DOHH2 (cell line): ENCODE data around the gene SERINC1.

Experiments
- H3F3A ChIP-seq: fragments of 200-600 bp; sonication (generic), shearing (Covaris generic); 2 replicates; pipeline ENCODE4 v1.6.0; 2016; ENCODE audit warnings: antibody characterized with exemption, mild to moderate bottlenecking; ENCODE audit not compliant: control insufficient read depth, insufficient read depth
- H3K27ac ChIP-seq: fragments of 200-600 bp; sonication (generic); 2 replicates; pipeline ENCODE4 v1.5.1; 2014; ENCODE audit warnings: low read depth, mild to moderate bottlenecking, low read length, moderate library complexity
- H3K27me3 ChIP-seq: fragments of 200-600 bp; sonication (generic); 2 replicates; pipeline ENCODE4 v1.6.1; 2014; ENCODE audit warnings: mild to moderate bottlenecking, low read length, mixed read lengths; ENCODE audit not compliant: control insufficient read depth
- H3K36me3 ChIP-seq: fragments of 200-600 bp; sonication (generic); 2 replicates; pipeline ENCODE4 v1.6.1; 2014; ENCODE audit warnings: mild to moderate bottlenecking, low read length, moderate library complexity, mixed read lengths; ENCODE audit not compliant: control insufficient read depth
- H3K4me1 ChIP-seq: fragments of 200-600 bp; sonication (generic); 2 replicates; pipeline ENCODE4 v1.6.1; 2014; ENCODE audit warnings: mild to moderate bottlenecking, low read length, mixed read lengths; ENCODE audit not compliant: control insufficient read depth
- H3K4me2 ChIP-seq: fragments of 200-600 bp; sonication (generic); 2 replicates; pipeline ENCODE4 v1.6.0; 2014; ENCODE audit warnings: mild to moderate bottlenecking, low read length, moderate library complexity
- H3K4me3 ChIP-seq: fragments of 200-600 bp; sonication (generic); 2 replicates; pipeline ENCODE4 v1.5.1; 2014; ENCODE audit warnings: mild to moderate bottlenecking, low read length, mixed read lengths
- H3K79me2 ChIP-seq: fragments of 200-600 bp; sonication (generic); 2 replicates; pipeline ENCODE4 v1.6.1; 2014; ENCODE audit warnings: mild to moderate bottlenecking, low read length, mixed read lengths; ENCODE audit not compliant: control insufficient read depth
- H3K9me2 ChIP-seq: fragments of 200-600 bp; sonication (generic); replicated peaks from 2 replicates; pipeline ENCODE4 v1.6.1; 2014; ENCODE audit warnings: mild to moderate bottlenecking, low read length, mixed read lengths; ENCODE audit not compliant: control insufficient read depth
- H3K9me3 ChIP-seq: fragments of 200-600 bp; sonication (generic); 2 replicates; pipeline ENCODE4 v1.6.1; 2014; ENCODE audit warnings: antibody characterized with exemption, low read length, mixed read lengths; ENCODE audit not compliant: control insufficient read depth, insufficient read depth
- H4K20me1 ChIP-seq: fragments of 200-600 bp; sonication (generic); 2 replicates; pipeline ENCODE4 v1.6.0; 2014; ENCODE audit warnings: low read depth, mild to moderate bottlenecking, antibody characterized with exemption, low read length, moderate library complexity; ENCODE audit not compliant: control insufficient read depth, insufficient read depth
- EZH2phosphoT487 ChIP-seq: fragments of 200-600 bp; sonication (generic); IDR thresholded peaks from 2 replicates; pipeline ENCODE4 v1.6.1; 2017; ENCODE audit warnings: borderline replicate concordance, mild to moderate bottlenecking, antibody characterized with exemption, low read length, moderate library complexity, mixed read lengths
- TF ChIP-seq, protein P1 (sequence below): fragments of 200-600 bp; sonication (generic); IDR thresholded peaks from one replicate; pipeline ENCODE4 v1.5.1; 2014; ENCODE audit warnings: antibody characterized with exemption, mild to moderate bottlenecking, low read depth, low read length; ENCODE audit not compliant: poor library complexity, severe bottlenecking

SERINC1 gene

DNA sequence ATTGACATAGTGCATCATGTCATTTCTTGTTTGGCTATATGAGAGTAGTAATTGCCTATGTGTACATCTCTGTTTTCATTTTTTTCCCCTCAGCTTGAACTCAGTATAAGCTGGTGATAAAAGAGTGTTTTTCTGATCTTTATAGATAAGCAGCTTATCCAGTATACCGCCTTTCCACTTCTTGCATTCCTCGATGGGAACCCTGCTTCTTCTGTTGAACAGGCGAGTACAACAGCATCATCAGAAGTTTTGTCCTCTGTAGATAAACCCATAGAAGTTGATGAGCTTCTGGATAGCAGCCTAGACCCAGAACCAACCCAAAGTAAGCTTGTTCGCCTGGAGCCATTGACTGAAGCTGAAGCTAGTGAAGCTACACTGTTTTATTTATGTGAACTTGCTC, 39.8 kb downstream of the SERINC1 start:
- Histone ChIP-seq H4K20me1 (no peaks in the 10 kb centered on the region), H3K4me3 (no peak overlapping the region), H3K36me3 (peaks cover 83% of the 10 kb centered on the region), H3F3A (no peaks in the 10 kb centered on the region), H3K27ac (no peak overlapping the region), H3K4me1 (no peaks in the 10 kb centered on the region), H3K27me3 (no peaks in the 10 kb centered on the region), H3K9me3 (peaks cover 4% of the 10 kb centered on the region; the same call in 1 of the 2 replicates), H3K4me2 (no peak overlapping the region), H3K9me2 (no peaks in the 10 kb centered on the region; the same call in 1 of the 2 replicates), H3K79me2 (no peaks in the 10 kb centered on the region)
- TF ChIP-seq EZH2phosphoT487, result no peak
- TF ChIP-seq, protein P1, sequence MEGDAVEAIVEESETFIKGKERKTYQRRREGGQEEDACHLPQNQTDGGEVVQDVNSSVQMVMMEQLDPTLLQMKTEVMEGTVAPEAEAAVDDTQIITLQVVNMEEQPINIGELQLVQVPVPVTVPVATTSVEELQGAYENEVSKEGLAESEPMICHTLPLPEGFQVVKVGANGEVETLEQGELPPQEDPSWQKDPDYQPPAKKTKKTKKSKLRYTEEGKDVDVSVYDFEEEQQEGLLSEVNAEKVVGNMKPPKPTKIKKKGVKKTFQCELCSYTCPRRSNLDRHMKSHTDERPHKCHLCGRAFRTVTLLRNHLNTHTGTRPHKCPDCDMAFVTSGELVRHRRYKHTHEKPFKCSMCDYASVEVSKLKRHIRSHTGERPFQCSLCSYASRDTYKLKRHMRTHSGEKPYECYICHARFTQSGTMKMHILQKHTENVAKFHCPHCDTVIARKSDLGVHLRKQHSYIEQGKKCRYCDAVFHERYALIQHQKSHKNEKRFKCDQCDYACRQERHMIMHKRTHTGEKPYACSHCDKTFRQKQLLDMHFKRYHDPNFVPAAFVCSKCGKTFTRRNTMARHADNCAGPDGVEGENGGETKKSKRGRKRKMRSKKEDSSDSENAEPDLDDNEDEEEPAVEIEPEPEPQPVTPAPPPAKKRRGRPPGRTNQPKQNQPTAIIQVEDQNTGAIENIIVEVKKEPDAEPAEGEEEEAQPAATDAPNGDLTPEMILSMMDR, result no peak

DNA sequence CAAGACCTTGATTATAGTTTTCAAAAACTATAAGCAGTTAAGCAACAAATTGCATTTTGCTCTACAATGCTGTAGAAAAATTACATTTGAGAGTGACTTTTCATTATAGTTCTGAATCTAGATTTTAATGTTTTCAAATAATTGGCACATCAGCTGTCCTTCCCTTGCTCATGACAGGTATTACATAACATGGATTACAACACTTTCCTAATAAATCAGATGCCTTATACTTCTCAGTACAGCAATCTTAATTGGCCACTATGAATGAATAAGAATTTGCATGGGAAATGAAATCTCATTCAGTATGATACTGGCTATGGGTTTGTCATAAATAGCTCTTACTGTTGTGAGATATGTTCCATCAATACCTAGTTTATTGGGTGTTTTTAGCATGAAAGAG, 42.3 kb downstream of the SERINC1 start:
- TF ChIP-seq, protein P1, result no peak
- no peak for TF ChIP-seq EZH2phosphoT487
- no peaks in the 10 kb centered on the region for H3K9me3 ChIP-seq
- no peaks in the 10 kb centered on the region for H3K27me3 ChIP-seq
- H3K36me3 ChIP-seq, result peaks cover 91% of the 10 kb centered on the region
- no peaks in the 10 kb centered on the region for H3K9me2 ChIP-seq
- H4K20me1 ChIP-seq, result no peaks in the 10 kb centered on the region
- H3K79me2 ChIP-seq, result no peaks in the 10 kb centered on the region
- no peaks in the 10 kb centered on the region for H3F3A ChIP-seq
- no peaks in the 10 kb centered on the region for H3K4me1 ChIP-seq
- no peak overlapping the region for H3K27ac ChIP-seq
- no peak overlapping the region for H3K4me3 ChIP-seq
- H3K4me2 ChIP-seq, result no peak overlapping the region

DNA sequence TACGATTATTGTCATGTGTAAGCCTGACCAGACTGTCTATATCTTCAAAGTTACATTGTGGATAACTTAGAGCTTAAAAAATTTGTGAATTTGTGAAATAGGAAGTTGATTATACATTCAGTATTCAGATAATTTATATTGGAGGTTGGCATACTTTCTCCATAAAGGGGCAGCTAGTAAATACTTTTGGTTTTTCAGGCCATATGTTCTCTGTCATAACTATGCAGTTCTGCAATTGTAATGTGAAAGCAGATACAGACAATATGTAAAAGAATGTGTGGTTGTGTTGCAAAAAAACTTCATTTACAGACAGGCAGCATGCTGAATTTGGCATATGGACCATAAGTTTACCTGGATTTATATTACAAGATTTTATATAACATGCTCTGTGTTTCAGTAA, 42.8 kb downstream of the SERINC1 start:
- Histone ChIP-seq H3K79me2 (no peaks in the 10 kb centered on the region), H3K27ac (no peak overlapping the region), H3K4me2 (no peak overlapping the region), H3K4me1 (no peaks in the 10 kb centered on the region), H3K9me3 (no peaks in the 10 kb centered on the region), H3K4me3 (no peak overlapping the region), H3F3A (no peaks in the 10 kb centered on the region), H3K36me3 (peaks cover 90% of the 10 kb centered on the region), H3K9me2 (no peaks in the 10 kb centered on the region), H4K20me1 (no peaks in the 10 kb centered on the region), H3K27me3 (no peaks in the 10 kb centered on the region)
- no peak for TF ChIP-seq EZH2phosphoT487
- TF ChIP-seq, protein P1, result no peak
